ENCODE measurements around the gene PSMG2.
"Not testable (repeated sequence)": the region's sequence is repeated elsewhere in the genome, so short reads cannot be mapped to it uniquely, and the experiment has no call there.

PSMG2 gene

DNA sequence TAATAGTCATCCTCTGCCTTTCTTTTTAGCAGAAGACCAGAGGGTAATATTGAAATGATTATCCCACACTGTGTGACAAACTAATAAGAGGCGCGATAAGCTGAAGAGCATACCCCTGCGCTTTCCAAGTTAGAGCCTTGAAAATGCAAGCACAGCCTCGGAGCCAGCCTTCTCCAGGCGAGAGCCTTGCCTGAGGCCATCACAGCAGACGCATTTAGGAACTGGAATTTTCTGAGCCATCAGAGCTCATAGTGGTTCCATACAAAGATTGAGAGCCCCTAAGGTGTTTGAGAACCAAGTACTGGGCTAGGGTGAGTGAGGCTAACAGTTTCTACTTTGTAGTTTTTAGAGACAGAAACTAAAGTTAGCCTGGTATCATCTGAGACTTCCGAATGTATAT, 19.9 kb downstream of the PSMG2 start:
- no peak for DNase-seq (ENCODE audit: low spot score)

DNA sequence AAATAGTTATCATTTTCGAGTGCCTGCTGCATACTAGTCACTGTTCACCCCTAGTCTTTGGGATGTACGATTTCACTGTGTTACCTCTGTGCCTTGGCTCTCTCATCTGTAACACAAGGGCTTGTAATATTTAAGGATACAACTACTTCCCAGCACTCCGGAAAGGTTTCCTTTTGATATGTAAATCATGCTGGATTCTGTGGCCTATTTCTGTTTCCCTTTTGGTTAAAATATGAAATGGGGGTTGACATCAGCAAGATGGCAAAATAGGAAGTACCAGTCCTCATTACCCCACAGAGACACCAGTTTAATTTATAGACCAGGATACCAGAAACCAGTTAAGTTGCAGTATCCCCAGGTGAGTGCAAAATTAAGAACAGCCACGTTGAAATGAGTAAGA, 23.5 kb downstream of the PSMG2 start:
- no peak for DNase-seq (ENCODE audit: low spot score)

DNA sequence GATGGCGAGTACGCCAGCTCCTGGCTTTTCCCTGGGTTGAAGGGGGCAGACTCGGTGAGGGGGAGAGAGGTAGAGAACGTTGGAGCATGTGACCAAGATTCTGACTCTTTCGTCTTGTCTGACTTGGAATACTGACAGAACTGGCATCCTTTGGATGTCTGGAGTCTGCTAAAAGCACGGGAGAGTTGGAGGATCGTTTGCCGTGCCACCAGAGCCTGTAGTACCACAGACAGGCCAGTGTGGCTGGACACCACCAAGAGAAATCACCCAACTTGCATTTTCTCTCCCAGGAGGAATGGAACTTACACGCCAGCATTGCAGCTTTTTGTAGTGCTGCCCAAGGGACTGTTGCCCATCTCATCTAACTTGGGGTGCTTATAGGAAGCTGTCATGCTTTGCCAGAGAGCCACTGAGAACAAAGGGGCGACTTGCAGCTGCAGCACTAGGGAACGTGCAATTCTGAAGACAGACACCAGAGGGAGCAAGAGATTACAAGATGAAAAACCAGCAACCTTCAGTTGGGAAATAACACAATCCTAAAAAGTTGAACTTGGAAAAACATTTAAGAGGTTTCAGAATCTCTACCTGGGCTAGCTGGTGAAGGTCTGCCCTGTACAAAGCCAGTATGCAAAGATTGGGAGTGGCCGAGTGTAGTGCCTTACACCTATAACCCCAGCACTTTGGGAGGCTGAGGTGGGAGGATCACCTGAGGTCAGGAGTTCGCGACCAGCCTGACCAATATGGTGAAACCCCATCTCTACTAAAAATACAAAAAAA, 24.1 kb downstream of the PSMG2 start:
- DNase-seq (ENCODE audit: low spot score), result peak; percentile 69

DNA sequence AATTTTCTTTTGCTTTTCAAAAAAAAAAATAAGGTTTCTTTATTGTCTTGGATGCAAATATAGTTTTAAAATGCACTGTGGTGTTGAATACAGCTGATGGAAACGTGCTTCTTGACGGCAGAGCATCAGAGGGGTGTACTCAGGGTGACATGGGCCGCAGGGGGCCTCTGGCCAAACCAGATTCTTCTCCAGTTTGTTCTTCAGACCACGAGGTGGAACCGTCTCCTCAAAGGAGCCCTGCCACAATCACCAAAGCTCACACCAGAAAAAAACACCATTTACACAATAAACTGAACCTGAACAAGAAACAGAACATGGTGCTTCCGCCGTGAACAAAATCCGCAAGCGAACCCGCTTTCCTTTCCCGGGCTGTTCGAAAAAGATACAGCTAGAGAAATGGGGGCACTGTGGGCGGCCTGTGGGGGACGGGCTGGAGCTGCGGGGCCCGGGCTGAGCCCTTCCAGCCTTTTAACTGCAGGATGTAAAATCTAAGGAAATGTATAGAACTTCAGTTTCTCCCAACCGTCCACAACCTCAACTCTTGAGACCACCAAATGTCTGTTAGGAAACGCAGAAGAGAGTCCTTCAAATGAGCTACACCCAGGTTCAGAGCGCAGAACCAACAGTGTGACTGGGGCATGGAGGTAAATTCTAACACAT, 34.5 kb downstream of the PSMG2 start:
- DNase-seq (ENCODE audit: low spot score), result no peak

DNA sequence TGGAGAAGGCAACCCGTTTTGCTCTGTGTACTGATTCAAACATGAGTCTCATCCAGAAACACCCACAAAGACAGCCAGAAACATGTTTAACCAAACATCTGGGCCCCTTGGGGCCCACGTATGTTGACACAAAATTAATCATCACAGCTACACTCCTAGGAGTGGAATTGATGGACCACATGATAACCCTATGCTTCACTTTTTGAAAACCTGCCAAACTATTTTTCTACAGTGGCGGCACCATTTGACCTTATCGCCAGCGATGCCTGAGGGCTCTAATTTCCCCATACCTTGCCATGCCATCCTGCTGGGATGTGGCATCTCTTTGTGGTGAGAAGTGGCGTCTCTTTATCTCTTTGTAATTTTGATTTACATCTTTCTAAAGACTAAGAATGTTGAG, 38.5 kb downstream of the PSMG2 start:
- DNase-seq (ENCODE audit: low spot score), result peak; percentile 43

DNA sequence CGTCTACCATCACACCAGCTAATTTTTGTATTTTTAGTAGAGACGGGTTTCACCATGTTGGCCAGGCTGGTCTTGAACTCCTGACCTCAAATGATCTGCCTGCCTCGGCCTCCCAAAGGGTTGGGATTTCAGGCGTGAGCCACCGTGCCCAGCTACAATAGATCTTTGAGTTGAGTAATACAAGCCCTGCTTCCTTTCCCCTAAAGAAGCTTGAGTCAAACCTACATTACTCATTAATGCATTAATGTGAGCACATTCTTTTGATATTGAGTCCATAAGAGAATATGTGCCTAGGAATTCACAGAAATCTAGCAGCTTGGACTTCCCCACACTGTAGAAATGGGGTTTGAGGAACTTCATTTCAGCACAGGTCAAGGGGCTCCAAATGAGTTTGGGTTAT, 39.6 kb downstream of the PSMG2 start:
- peak; percentile 34 for DNase-seq (ENCODE audit: low spot score)

DNA sequence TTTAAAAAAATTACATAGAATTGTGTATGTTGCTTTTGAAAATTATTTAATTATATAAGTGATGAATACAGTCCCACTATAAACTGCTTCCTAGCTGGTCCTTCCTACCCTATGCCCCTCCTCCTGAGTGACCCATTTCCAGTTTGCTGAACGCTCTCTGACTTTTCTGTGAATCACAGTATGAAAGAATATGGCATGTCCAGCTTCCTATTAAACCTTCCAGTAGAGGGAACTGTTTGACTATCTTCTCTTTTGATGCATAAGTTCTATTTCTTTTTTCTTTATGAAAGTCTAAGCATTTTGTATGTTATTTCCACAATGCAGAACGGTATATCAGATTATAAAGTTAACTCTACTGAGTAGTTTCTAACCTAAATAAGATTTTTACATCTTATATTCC, 41.3 kb downstream of the PSMG2 start:
- DNase-seq (ENCODE audit: low spot score), result peak; percentile 70

DNA sequence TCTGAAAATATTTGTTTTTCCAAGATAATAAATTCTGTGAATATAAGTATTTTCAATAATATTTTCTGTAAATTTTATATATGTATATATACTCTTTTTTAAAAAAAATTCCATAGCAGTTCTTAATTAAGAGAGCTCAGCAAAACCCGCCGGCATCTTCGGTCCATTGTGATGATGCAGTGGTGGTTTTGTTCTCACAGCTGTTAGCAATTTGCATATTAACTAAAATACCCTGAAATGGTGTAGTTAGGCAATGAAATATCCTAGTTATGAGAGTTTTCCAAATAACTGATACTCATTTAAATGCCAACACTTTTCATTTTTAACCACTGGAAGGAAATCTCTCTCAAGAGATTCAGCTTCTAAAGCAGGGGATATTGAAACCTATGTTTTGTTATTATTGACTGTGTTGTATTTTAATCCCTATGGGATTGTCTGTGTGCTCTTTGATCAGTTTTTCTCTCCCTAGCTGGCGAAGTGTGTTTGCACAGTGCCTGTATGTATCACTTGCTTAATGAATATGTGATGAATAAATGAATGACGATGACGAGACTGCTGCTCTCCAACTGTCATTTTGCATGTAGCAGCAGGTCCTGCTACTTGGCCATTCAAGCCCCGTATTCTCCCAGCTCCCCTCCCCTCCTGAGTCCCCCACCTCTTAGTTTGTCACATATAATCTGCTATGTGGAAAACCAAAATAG, 42.4 kb downstream of the PSMG2 start:
- DNase-seq (ENCODE audit: low spot score), result no peak

DNA sequence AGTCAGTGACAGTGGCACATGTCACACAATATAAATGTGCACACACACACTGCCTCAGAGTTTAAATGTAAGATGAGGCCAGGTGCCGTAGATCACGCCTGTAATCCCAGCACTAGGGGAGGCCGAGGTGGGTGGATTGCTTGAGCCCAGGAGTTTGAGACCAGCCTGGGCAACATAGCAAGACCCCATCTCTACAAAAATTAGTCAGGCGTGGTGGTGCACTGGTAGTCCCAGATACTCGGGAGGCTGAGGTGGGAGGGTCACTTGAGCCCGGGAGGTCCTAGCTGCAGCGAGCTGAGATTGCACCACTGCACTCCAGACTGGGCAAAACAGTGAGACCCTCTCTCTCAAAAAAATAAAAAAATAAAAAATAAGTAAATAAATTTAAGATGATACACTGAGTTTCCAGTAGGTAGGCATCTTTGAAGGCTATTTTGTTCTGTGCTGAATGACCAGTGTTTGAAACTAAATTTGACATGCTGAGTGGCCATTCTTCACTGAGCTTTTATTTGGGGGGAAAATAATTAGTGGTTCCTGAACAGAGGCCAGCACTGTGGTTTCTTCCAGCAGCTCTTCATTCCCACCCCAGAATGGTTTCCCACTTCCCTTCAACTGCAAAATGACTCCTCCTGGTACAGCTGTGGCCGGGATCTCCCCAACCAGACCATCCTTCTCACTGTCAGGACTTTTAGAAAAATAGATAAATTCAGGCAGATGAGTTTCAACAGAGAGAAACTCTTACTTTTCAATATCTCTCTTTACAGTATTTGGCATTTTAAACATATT, 44.9 kb downstream of the PSMG2 start:
- DNase-seq (ENCODE audit: low spot score), result no peak

DNA sequence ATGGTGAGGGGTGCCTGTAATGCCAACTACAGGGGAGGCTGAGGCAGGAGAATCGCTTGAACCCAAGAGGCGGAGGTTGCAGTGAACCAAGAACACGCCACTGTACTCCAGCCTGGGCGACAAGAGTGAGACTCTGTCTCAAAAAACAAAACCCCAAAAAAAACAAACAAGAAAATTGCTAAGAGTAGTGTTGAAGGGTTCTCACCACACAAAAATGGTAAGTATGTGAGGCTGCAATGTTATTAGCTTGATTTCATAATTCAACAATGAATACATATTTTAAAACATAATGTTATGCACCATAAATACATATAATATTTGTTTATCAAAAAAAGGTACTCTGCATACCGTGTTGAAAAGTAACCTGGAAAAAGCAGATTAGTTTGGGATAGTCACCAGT, 45.8 kb downstream of the PSMG2 start:
- DNase-seq (ENCODE audit: low spot score), result no peak

DNA sequence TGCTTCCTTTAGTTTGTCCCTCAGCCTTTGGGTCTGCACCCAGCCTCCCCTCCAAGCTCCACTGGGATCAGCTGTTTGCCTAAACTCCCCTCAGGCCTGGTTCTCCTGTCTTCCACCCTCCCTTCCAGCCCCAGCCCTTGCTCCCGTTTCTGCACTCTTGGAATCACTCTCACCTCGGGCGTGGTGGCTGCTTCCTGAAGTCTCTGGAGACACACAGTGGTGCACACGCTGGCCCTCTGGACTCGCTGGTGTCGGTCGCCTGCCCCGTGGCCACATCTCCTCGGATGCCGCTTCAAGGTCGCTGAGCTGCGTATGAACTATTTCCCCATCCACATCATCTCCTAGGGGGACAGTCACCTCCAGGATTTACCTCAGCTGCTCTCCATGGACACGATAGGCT, 46.3 kb downstream of the PSMG2 start:
- DNase-seq (ENCODE audit: low spot score), result no peak

DNA sequence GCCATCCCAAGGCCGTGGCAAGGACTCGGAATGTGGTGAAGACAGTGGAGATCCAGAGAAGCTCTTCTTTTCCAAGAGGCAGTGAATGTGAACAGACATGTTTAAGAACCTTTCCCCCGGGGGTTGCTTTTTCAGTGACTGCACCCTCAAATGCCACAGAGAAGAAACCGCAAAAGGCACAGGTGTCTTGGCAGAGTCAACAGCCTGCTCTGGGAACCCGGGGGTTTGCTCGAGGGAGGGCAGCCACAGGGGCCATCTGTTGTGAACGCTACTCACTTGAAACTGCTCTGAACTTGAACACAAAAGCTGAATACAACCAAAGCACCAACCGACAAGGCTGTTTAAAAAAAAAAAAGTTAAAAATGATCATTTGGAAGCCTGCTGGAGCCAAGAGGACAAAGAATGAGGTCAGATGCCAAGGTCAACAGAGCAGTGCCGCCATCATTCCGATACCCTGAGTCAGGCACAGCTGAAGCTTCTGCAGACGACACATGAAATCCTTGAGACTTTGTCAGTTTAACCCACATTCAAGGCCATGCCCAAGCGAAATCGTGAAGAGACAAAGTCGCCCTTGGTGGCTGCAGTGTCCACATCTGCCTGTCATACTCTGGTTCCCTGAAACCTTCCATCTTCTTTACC, 47.4 kb downstream of the PSMG2 start:
- no peak for DNase-seq (ENCODE audit: low spot score)

DNA sequence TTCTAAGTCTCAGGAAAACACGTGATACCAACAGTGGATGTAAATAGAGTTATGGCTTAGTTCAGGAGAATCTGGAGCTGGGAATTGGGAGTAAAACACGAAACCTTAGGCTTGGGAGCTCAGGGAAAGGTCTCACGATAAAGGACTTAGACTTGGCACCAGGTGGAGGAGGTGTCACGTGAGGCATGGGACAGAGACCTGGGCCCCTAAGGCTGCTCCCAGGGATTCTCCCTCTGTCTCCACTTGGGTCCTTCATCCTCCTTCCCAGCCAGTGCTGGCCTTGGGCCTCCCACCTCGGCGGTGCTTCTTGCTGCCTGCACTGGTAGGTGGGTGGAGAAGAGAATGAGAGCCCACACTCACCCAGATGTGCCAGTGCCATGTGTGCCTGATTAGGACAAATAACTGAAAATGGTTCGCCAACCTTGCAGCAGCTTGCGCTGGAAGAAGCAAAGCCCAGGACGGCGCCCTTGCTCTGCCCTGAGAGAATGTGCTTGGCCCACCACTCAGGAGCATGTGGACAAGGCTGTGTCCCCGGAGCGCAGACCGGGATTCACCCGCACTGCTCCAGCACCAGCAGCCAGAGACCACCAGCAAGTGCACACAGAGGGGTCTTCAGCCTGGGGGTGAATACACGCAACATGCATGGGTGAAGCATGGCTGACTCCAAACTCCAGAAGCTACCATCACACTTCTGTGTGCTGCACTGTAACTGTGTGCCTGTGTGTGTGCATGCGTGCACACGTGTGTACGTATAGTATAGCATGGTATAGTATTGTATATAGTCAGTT, 48.1 kb downstream of the PSMG2 start:
- no peak for DNase-seq (ENCODE audit: low spot score)

DNA sequence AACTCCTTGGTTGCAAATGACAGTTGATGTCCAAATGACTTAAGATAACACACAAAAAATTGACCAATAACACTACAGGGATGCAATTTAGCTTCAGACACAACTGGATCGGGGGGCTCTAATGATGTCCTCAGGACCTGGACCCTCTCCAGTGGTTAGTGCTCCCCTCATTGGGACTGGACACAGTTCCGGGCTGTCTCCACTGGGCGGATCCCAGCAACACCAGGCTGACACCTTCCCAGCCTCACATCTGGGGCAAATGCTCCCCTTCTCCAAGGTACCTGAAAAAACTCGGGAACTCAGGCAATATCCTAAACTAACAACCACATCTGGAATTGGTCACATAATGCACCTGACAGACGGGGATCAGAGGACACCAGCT, 48.7 kb downstream of the PSMG2 start:
- no peak for DNase-seq (ENCODE audit: low spot score)

DNA sequence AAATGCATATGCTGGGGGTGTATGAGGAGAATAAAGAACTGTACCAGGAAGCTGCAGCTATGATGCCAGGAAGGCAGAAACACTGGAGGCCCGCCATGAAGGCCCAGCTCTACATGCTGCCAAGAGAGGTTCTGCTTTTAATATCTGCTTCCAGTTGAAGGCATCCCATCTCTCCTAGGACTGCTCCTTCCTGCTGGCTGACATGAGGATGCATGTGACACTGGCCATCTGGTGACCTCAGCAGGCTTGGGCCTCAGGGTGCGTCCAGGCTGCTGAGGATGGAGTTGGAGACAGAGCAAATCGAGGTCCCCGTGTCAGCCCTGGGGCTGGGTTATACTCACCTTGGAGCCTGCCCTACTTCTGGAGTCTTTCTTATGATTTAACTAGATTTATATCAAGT, 49.0 kb downstream of the PSMG2 start:
- no peak for DNase-seq (ENCODE audit: low spot score)

DNA sequence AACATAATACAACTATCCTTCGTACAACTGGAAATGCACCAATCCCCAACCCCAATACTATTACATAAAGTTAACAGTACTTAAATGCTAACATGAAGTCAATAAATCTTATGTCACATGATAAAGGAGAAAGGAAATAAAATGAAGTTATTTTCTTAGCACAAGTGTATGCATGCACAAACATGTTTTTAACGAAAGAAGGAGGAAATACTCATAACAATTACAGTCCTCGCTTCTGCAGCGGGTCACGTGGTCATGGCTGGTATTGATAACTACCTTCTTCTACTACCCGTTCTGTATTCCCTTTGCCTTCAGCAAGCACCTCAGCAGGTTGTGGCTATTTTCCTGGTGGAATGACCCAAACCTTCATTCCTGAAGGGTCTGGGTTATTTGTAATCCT, 51.7 kb downstream of the PSMG2 start:
- DNase-seq (ENCODE audit: low spot score), result no peak

DNA sequence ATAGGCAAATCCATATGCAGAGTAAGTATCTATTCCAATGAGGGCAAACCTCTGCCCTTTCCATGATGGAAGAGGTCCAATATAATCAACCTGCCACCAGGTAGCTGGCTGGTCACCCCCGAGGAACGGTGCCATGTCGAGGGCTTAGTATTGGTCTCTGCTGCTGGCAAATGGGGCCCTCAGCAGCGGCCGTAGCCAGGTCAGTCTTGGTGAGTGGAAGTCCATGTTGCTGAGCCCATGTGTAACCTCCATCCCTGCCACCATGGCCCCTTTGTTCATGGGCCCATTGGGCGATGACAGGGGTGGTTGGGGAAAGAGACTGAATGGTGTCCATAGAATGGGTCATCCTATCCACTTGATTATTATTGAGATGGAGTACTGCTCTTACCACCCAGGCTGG, 52.8 kb downstream of the PSMG2 start:
- DNase-seq (ENCODE audit: low spot score), result not testable (repeated sequence)

DNA sequence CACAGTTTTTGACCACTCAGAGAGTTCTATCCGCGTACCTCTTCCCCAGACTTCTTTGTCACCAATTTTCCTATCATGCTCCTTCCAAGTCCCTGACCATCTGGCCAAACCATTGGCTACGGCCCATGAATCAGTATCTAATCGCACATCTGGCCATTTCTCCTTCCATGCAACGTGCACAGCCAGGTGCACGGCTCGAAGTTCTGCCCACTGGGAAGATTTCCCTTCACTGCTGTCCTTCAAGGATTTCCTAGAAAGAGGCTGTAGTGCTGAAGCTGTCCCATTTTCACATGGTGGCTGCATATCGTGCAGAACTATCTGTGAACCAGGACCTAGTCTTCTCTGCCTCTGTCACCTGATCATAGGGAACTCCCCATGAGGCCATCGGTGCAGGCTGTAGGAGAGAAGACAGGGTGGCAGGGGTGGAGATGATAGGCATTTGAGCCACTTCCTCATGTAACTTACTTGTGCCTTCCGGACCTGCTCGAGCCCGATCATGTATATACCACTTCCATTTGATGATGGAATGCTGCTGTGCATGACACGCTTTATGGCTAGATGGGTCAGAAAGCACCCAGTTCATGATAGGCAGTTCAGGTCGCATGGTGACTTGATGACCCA, 53.9 kb downstream of the PSMG2 start:
- DNase-seq (ENCODE audit: low spot score), result not testable (repeated sequence)

DNA sequence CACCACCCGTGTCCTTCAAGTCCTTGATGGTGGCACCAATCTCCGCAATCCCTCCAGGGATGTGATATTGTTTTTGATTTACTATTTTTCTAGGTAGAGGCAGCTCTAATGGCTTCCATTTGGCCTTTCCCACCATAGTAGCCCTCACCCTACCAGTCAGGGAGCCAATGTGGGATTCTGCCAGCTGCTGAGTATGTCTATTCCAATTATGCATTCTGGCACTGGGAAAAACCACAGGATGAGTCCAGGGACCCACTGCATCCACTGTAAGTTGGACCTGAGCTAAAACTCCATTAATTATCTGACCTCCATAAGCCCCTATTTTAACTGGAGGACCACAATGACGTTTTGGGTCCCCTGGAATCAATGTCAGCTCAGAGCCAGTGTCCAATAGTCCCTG, 55.7 kb downstream of the PSMG2 start:
- not testable (repeated sequence) for DNase-seq (ENCODE audit: low spot score)

DNA sequence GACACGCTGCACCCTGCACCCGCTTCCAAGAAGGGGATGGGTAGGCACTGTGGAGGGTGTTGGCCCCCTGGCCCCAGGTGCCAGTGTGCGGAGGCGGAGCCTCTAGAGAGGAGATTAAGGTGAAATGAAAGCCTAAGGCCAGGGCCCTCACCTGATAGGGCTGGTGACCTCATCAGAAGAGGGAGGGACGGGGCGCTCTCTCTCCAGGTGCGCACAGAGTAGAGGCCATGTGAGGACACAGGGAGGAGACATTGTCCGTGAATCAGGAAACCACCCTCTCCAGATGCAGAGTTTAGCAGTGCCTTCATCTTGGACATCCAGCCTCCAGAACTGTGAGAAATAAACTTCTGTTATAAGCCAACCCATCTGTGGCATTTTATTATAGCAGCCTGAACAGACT, 62.3 kb downstream of the PSMG2 start:
- DNase-seq (ENCODE audit: low spot score), result no peak

DNA sequence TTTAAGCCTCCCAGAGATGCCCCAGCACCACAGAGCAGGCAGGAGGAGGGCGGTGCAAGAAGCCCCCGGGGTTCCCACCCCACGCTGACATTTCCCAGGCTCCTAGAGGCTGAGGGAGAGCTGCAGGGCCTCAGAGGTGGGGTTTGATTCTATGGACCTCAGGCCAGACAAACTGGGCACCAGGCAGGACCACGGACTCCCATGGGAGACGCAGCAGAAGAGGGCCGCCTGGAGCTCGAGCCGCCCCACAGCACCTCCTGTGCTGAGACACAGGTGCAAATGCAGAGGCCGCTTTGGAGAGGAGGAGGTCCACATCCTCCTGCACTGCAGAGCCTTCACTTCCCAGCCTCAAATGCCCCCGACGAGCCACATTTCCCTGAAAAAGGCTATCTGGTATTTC, 62.7 kb downstream of the PSMG2 start:
- no peak for DNase-seq (ENCODE audit: low spot score)
